Stomach smooth muscle (tissue), 2 donors: ENCODE results near the gene ETS1.

ENCODE experiments used
- H3K27ac ChIP-seq: one replicate; pipeline ENCODE4 v1.7.0; 2013; ENCODE audit warnings: mild to moderate bottlenecking, low read length, inconsistent platforms
- H3K27me3 ChIP-seq, 2 donors: one replicate each; pipeline ENCODE4 v1.7.0; 2013; ENCODE audit warnings: low read length in 2 of 2; ENCODE audit not compliant: insufficient read depth in 2 of 2, control insufficient read depth in 1 of 2
- H3K36me3 ChIP-seq, 2 donors: one replicate each; pipeline ENCODE4 v1.7.0; 2013; ENCODE audit warnings: low read length in 2 of 2; ENCODE audit not compliant: control insufficient read depth in 2 of 2, insufficient read depth in 2 of 2
- H3K4me1 ChIP-seq: one replicate; pipeline ENCODE4 v1.7.0; 2013; ENCODE audit warnings: low read length; ENCODE audit not compliant: control insufficient read depth, insufficient read depth
- H3K4me3 ChIP-seq, 2 donors: one replicate each; pipeline ENCODE4 v1.7.0; 2013; ENCODE audit warnings: low read length in 2 of 2
- H3K9ac ChIP-seq, 2 donors: one replicate each; pipeline ENCODE4 v1.7.0; 2013; ENCODE audit warnings: low read length in 2 of 2, mild to moderate bottlenecking in 1 of 2
- H3K9me3 ChIP-seq, 2 donors: one replicate each; pipeline ENCODE4 v1.7.0; 2013; ENCODE audit warnings: low read length in 2 of 2; ENCODE audit not compliant: control insufficient read depth in 2 of 2
- donor health status: healthy.
- donor health status: Pancreatic carcinoma.

ETS1 gene

GRCh38 chr11:128522055-128522942 is 65.1 kb downstream of the ETS1 start:
- no peaks in the 10 kb centered on the region for H3K27me3 ChIP-seq
- H3K9me3 ChIP-seq: no peaks in the 10 kb centered on the region
- H3K36me3 ChIP-seq: no peaks in the 10 kb centered on the region
- peak overlapping the region; percentile 90 to 93 for H3K9ac ChIP-seq
- H3K4me1 ChIP-seq: peaks cover 17% of the 10 kb centered on the region
- H3K27ac ChIP-seq: peak overlapping the region; percentile 83
- peak overlapping the region; percentile 79 to 85 for H3K4me3 ChIP-seq

DNA sequence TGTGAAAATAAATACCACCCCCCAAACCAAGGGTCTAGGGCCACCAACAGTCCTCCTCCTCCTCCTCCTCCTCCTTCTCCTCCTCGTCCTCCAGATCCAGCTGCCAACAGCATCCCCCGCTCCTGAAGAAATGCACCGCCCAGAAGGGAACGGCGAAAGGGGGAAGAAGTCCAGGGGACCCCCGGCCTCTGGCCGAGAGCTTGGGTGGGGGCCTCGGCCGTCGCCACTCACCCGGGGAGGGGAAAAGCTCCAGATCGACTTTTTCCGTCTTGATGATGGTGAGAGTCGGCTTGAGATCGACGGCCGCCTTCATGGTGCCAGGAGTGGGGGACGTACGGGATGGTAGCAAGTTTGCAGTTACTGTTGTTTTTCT is 65.7 kb downstream of the ETS1 start:
- Histone ChIP-seq H3K27ac (peak overlapping the region; percentile 83), H3K4me1 (peaks cover 21% of the 10 kb centered on the region), H3K27me3 (no peaks in the 10 kb centered on the region), H3K4me3 (peak overlapping the region; percentile 79 to 85), H3K36me3 (no peaks in the 10 kb centered on the region), H3K9ac (peak overlapping the region; percentile 89 to 93), H3K9me3 (no peaks in the 10 kb centered on the region)

DNA sequence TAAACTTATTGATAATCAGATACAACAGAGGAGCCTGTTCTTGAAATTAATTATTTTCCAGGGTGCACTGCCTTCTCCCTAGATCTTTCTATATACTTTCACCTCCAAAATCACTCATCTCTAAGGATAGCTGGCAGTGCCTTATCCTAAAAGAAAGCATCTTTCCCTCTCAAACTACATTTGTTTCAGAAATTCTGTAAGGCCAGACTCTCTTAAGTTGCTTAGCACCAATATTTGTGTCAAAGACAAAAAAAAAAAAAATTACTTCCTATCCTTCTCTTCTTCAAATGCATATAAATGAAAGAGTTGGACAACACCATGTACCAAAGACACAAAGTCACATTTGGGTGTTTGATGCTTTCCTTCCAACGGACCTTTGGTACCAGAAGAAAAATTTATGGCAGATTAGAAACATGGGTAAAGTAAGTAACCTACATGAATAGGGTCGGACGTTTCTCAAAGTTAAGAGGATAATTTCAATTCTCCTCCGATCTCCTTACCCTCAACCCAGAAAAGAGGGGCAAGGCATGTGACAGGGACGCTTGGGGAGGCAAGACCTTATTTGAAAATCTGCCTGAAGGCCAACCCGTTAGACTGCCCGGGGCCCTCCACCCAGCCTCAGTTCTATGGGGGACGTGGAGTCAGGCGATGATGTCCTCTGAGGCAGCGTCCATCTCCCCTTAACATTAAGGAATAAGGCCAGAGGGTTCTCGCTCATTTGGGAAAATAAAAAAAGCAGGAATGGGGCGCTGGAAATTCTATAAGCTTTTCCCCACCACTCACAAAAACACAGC is 66.3 kb downstream of the ETS1 start:
- Histone ChIP-seq H3K27me3 (no peaks in the 10 kb centered on the region), H3K27ac (peak overlapping the region; percentile 83), H3K4me1 (peaks cover 21% of the 10 kb centered on the region), H3K9me3 (no peaks in the 10 kb centered on the region), H3K9ac (peak overlapping the region; percentile 89 to 93), H3K36me3 (no peaks in the 10 kb centered on the region), H3K4me3 (peak overlapping the region; percentile 79 to 85)

DNA sequence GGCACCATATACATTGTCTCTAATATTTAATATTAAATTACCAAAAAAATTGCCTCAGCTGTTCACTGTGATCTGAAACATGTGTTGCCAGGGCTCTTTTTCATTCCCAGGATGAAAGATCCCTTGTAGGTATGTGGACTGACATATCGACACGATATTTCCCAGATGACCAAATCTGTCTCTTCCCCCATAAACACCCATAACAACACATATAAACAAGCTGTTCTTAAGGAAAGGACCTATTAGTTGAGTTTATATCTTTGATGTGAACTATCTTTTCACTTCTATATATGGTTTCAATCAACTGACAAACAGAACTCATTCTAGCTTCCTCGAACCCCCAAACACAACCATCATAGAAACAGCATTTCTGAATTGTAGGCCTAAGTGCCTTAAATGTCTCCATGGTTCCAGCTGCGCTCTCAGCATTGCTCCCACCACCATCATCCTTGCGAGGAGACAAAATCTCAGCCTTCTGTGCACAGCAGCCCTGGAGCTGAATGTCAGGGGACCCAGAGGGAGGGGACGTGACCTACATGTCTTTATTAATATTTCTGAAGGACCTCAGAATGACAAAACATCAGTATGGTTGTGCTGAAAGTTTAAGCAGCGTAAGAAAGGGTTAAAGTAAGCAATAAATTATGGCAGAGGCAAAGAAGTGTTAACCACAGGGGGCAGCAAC is 67.0 kb downstream of the ETS1 start:
- H3K27me3 ChIP-seq: no peaks in the 10 kb centered on the region
- H3K4me3 ChIP-seq: peak overlapping the region; percentile 79 to 85
- peak overlapping the region; percentile 66 to 93 for H3K9ac ChIP-seq
- H3K9me3 ChIP-seq: no peaks in the 10 kb centered on the region
- H3K4me1 ChIP-seq: peaks cover 21% of the 10 kb centered on the region
- no peaks in the 10 kb centered on the region for H3K36me3 ChIP-seq
- H3K27ac ChIP-seq: peak overlapping the region; percentile 3

GRCh38 chr11:128519338-128519737 is 68.0 kb downstream of the ETS1 start:
- H3K36me3 ChIP-seq: no peaks in the 10 kb centered on the region
- H3K27ac ChIP-seq: no peak overlapping the region
- H3K27me3 ChIP-seq: no peaks in the 10 kb centered on the region
- no peaks in the 10 kb centered on the region for H3K9me3 ChIP-seq
- peak overlapping the region; percentile 24 to 45 for H3K4me3 ChIP-seq
- peak overlapping the region in 1 of 2 donors; percentile 46 for H3K9ac ChIP-seq
- peaks cover 21% of the 10 kb centered on the region for H3K4me1 ChIP-seq

GRCh38 chr11:128518493-128519207 is 68.7 kb downstream of the ETS1 start:
- Histone ChIP-seq H3K4me1 (peaks cover 21% of the 10 kb centered on the region), H3K9ac (peak overlapping the region in 1 of 2 donors; percentile 46), H3K27ac (no peak overlapping the region), H3K36me3 (no peaks in the 10 kb centered on the region), H3K4me3 (peak overlapping the region; percentile 24 to 45), H3K9me3 (no peaks in the 10 kb centered on the region), H3K27me3 (no peaks in the 10 kb centered on the region)

DNA sequence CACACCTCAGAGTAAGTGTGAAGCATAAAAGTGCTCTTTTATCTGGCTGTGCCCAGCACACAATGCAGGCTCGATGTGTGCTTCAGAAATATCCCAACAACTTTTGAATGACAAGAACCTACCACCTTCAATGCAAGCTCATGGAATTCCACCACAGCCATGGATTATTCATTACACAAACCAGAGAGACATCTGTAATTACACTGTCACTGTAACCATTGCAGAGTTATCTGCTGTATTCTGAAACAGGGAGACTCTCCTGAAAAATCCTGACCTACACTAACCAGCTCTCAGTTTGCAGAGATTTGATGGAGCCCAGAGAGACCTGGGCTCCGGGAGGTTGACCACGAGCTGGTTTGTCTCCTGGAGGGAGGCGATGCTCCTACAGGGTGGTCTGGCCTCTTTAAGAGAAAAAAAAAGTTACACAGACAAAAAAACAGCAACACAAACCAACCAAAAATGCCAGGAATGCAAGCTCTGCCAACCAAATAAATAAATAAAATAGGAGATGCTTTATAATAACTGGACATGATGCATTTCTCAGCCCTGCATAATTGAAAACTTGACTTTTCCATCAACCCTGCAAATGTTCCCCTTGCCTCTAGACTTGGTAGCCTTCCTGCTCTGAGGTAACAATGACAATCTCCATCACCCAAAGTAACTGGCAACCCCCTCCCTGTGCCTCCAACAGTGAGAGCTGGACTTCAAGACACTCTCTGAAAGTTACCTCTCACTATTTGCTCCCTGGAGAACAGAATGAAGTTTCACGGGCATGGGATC is 69.7 kb downstream of the ETS1 start:
- Histone ChIP-seq H3K27ac (no peak overlapping the region), H3K9me3 (no peaks in the 10 kb centered on the region), H3K4me3 (peak overlapping the region in 1 of 2 donors; percentile 24), H3K4me1 (peaks cover 19% of the 10 kb centered on the region), H3K36me3 (peaks cover 0 to 3% of the 10 kb centered on the region in 2 donors), H3K27me3 (no peaks in the 10 kb centered on the region), H3K9ac (peak overlapping the region in 1 of 2 donors; percentile 30)

DNA sequence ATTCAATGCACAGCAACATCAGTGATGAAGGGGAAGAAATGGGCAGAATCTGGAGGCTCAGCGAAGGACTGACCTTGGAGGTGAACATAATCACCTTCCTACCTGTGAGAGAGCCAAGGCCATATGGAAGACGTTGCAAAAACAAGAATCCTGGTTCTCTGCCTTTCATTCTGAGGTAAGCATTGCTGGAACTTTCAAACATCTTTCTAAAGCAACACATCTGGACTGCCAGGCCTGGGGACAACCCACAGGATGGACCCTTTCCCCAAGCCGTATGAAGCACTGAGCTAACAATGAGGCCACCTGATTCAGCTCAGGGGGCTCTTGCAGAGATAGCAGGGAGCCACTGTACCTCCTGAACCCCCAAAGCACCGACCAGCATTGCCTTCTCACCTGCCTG is 70.5 kb downstream of the ETS1 start:
- Histone ChIP-seq H3K4me3 (peak overlapping the region in 1 of 2 donors; percentile 24), H3K27ac (no peak overlapping the region), H3K4me1 (peaks cover 17% of the 10 kb centered on the region), H3K27me3 (no peaks in the 10 kb centered on the region), H3K9me3 (no peaks in the 10 kb centered on the region), H3K36me3 (peaks cover 0 to 3% of the 10 kb centered on the region in 2 donors), H3K9ac (no peak overlapping the region)

- H3K27ac ChIP-seq: no peak overlapping the region
- no peaks in the 10 kb centered on the region for H3K9me3 ChIP-seq
Measured at GRCh38 chr11:128515826-128516778, 71.3 kb downstream of the ETS1 start.

More at GRCh38 chr11:128515826-128516778, 71.3 kb downstream of the ETS1 start:
- peaks cover 12% of the 10 kb centered on the region for H3K4me1 ChIP-seq
- H3K36me3 ChIP-seq: peaks cover 0 to 3% of the 10 kb centered on the region in 2 donors
- H3K27me3 ChIP-seq: no peaks in the 10 kb centered on the region
- peak overlapping the region in 1 of 2 donors; percentile 24 for H3K4me3 ChIP-seq
- H3K9ac ChIP-seq: no peak overlapping the region
